SH-SY5Y (cell line): ENCODE measurements around the gene HSF2BP.

Experiments
- GATA2 ChIP-seq: IDR thresholded peaks from 2 replicates; pipeline ENCODE4 v1.6.1; 2011; ENCODE audit warnings: mild to moderate bottlenecking, low read depth, low read length
- GATA3 ChIP-seq: IDR thresholded peaks from 2 replicates; pipeline ENCODE4 v1.6.1; 2011; ENCODE audit warnings: low read depth, mild to moderate bottlenecking, low read length, moderate library complexity

- no peak for TF ChIP-seq GATA2
- TF ChIP-seq GATA3, result no peak
Observed at GRCh38 chr21:43639470-43640353, 19.6 kb downstream of the HSF2BP start.
